SHP77 treated with DMSO at 0.1 percent for 48 hours (cell line): ENCODE results near the gene RSPO1.

Experiments used
- DNase-seq: peaks from one replicate; lab custom pipeline; 2025; lab: John Stamatoyannopoulos, UW

RSPO1 gene

GRCh38 chr1:37656881-37657280, 22.2 kb upstream of the RSPO1 start:
- DNase-seq = no peak

- DNase-seq = no peak
Observed at GRCh38 chr1:37656026-37656425, 21.3 kb upstream of the RSPO1 start.

DNA sequence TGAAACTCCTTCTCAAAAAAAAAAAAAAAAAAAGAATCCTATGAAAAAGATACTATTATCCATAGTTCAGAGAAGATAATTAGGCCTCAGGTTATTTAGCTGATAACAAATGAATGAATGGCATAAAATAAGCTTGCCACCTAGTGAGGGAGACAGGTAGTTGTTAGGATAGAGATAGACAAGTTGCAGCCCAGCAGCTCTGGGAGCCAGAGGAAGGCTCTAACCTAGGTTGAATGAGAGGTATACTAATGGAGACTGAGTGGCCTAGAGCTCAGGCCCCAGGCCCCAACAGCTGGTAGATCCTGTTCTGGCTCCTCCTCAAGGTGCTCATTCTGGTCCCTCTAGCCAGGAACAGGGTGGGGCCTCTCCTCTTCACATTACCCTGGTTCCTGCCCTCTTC, 20.6 kb upstream of the RSPO1 start:
- no peak for DNase-seq

- no peak for DNase-seq
Observed at GRCh38 chr1:37653906-37654305, 19.2 kb upstream of the RSPO1 start.

- no peak for DNase-seq
Observed at GRCh38 chr1:37652976-37653375, 18.3 kb upstream of the RSPO1 start.

DNA sequence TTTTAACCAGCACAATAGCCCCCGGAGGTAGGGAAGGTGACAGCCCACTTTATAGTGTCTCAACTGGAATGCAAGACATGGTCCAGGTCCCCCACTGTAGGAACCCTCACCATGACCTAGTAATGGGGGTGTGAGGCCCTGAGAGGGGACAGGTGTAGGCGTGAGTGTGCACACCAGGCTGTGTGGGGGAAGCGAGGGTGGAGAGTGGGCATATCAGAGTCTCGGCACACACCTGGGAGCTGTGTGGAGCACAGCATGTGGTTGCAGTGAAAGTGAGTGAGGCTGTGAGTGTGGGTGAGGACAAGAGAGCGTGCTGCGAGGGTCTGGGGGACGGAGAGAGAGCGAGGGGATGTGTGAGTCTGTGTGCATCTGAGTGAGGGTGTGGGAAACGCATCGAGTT, 17.1 kb upstream of the RSPO1 start:
- DNase-seq = no peak

DNA sequence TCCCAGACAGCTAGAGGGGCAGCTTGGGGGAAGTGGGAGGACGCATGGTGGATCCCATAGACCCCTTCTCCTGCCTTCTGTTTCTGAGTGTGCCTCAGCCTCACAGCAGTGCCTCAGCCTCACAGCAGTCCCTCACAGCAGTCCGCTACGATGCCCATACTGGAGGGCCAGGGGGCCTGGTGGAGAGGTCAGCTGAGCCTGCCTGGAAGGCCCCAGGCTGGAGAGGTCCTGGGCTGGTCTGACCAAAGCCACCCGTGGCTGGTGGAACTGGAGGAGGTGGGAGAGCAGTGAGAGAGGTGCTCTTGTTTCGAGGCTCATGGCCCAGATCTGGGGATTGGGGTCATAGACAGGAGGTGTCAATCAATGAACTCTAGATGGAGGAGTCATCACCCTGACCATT, 16.0 kb upstream of the RSPO1 start:
- no peak for DNase-seq

DNA sequence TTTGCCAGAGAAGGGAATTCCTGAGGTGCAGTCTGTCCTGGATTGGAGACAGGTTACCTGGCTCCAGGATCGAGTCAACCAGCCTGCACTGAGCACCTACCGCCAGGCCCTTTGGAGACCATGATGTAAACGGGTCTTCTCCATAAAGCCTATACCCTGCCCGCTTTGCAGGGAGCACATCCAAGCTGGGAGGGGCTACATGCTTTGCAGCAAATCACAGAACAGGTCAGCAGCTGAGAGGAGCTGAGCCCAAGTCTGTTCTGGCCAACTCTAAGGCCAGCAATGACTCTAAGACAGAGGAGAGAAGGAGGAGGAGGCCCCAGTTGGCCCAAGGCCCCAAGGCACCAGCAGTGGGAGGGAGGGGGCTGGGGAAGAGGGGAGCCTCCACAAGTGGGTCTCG, 15.5 kb upstream of the RSPO1 start:
- no peak for DNase-seq

DNA sequence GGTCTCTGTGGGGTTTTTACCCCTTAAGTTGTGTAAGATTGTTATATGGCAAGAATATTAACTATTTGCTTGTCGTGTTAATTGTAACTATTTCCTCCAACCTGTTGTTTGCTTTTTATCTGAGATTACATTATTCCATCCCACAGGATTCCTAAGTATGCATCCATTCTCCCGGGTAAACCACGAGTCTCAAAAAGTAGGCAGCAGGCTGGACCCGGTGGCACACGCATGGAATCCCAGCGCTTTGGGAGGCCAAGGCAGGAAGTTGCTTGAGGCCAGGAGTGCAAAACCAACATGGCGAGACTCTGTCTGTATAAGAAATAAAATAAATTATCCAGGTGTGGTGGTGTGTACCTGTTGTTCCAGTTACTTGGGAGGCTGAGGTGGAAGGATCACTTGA, 12.6 kb upstream of the RSPO1 start:
- no peak for DNase-seq

- DNase-seq = no peak
Observed at GRCh38 chr1:37641059-37641458, 6.4 kb upstream of the RSPO1 start.

DNA sequence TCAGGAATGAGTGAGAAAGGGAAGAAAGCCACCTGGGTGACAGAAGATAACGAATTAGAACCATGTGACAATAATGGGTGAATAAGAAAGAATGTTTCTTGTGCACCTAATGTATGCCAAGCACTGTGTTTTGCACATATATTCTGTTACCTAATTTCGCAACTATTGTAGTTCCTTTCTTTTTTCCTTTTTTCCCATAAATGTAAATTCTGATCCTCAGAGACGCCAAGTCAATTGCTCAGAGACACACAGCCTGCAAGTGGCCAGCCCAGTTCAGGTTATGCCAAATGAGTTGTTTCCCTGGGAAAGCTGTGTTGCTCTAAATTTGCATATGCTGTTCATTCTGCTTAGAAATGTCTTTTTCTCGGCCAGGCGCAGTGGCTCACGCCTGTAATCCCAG, 1.7 kb upstream of the RSPO1 start:
- DNase-seq = no peak

DNA sequence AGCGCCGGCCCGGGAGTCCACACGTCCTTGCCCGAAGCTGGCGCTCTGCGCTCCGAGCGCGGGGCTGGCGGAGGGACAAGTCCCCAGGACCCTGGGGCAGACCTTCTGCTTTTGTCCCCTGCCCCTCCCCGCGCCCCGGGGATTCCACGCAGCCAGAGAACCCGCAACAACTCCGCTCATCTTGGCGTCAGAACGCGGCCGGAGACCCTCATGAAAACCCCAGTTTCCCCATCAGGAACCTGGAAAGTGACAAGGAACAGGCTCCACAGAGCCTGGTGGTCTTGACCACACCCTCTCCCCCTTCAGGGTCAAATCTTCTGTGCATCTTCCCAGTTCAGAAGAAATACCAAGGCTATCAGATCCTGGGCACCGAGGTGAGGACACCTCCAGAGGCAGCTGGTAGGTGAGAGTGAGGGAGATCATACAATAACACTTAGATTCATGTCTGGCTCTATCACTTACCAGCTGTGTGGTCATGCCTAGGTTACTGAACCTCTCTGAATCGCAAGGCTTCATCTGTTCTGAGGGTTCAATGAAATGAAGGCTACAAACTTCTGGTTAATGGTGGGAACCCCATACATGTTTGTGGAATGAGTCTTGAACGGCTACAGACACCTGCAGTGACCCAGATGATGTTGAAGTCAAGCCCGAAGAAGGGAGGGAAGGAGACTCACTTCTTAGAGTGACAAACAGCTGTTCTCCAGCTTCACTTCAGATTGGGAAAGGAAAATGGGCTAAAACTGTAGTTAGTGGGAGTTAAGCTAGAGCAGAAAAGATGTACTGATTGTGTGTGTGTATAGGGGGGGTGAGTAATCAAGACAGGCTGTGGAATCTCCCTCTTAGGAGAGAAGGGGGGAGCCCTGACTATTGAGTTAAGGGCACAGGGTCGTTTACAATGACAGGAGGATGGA, 555 bp upstream of the RSPO1 start:
- DNase-seq = no peak

GRCh38 chr1:37633938-37634243, 801 bp downstream of the RSPO1 start:
- DNase-seq = no peak

DNA sequence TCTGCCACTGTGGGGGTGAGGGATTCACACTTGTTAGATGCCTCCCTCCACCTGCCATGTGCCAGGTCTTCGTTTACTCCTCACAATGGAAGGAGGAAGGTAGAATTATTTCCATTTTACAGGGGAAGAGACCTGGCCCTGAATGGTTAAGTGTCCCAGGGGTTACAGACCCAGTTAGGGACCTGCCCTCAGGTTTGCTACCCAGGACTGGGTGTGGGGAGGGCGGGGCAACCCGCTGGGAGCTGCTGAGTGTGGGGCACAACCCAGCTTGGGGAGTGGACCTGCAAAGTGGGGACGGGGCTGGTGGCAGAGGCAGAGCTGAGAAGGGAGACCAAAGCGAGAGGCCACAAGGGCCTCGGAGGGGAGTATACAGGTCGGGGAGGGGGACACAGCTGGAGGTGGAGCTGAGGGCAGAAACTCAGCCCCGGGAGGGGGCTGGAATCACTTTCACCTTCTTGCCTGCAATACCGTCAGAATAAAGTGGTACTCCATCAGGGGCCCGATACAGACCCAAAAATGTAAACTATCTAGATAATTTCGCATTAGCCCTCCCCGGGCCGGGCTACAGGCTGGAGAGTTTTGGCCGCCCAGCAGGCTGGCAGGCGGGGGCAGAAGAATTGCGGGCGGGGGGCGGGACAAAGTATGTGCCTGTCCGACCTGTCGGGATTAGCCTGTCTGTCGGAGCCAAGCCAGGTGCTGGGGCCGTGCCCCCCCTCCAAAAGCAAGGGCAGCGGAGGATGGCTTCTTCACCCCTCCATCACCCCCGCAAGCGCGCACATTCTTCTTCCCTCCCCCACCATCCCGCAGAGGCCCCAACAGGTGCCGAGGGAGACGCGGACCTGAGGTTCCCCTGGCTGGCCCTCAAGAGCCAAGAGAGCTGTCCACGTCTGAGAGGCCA, 1.4 kb downstream of the RSPO1 start:
- no peak for DNase-seq

DNA sequence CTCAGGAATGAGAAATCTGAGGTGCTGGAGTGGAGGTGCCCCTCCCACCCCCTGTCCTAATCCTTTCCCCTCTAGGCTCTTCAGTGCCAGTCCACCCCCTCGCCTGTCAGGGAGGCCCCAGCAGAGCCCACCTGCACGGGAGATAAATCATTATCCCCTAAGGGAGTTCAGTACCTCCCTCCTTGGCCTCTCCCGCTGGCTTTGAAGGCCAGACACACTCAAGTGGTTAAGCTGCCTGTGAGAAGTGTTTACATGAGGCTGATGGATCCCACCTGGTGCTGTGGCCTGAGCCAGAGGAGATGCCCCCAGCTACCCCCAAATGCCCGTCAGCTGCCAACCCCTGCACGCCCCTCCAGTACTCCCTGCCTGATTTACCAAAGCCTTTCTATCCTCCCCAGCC, 3.7 kb downstream of the RSPO1 start:
- DNase-seq = no peak

DNA sequence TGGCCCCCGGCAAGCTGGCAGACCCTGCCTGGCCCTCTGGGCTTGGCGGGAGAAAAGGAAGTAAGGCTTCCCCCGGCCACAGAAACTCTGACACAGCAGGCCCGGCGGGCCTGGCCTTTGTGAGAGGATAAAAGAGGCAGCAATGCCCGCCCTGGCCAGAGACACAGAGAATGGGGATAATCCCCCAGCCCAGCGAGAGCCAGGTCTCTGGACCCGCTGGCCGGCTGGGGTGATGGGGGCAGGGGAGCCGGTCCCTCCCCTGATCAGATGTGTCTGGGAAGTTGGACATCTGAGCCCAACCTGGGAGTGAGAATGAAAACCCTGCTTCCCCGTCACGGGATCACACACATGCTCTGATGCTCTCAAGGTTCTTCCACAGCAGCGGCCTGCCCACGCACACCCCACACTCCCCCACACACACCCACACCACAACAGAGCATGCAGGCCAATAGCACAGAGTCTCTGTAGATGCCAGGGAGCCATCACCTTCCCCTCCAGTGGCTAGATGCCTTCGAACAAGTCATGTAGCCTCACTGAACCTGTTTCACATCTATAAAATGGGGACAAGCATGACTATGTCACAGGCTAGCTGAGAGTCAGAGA, 4.2 kb downstream of the RSPO1 start:
- no peak for DNase-seq

GRCh38 chr1:37629726-37630425, 4.8 kb downstream of the RSPO1 start:
- DNase-seq = no peak

GRCh38 chr1:37629008-37629407, 5.7 kb downstream of the RSPO1 start:
- DNase-seq = no peak

DNA sequence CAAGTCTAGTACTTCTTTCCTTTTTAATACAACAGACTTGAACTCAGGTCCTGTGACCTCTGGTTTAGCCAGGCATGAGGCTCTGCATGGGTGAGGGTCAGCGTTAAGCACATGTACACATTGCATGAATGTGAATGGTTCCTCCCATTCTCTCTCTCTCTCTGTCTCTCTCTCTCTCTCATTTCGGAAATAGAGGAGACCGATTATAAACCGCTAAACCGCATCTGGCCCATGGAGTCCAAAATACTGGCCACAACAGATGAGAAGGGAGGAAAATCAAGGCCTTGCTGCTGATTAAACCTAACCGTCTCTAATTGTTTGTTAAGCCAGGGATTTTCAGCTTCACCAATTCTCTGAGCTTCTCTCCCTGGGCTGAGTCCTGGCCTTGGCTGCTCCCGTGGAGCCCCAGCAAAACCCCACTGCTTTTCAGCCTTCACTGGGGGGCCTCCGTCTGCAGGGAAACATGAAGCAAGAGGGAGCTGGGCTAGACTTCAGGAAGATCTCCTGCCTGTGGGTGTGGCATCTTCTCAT, 6.6 kb downstream of the RSPO1 start:
- DNase-seq = no peak

DNA sequence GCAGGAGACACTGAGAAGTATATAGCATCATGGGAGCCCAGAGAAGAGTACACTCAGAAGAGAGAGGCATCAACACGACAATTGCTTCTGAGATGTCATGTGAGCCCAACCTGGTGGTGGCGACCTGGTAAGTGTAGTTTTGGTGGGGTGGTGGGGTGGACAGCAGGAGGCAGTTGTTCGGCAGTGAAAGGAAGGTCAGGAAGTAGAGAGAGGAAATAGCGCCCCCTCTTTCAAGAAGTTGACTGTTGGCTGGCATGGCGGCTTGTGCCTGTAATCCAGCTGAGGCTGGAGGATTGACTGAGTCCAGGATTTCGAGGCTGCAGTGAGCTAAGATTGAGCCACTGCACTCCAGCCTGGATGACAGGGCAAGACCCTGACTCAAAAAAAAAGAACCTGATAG, 12.6 kb downstream of the RSPO1 start:
- DNase-seq = no peak

GRCh38 chr1:37621326-37621870, 13.3 kb downstream of the RSPO1 start:
- no peak for DNase-seq

DNA sequence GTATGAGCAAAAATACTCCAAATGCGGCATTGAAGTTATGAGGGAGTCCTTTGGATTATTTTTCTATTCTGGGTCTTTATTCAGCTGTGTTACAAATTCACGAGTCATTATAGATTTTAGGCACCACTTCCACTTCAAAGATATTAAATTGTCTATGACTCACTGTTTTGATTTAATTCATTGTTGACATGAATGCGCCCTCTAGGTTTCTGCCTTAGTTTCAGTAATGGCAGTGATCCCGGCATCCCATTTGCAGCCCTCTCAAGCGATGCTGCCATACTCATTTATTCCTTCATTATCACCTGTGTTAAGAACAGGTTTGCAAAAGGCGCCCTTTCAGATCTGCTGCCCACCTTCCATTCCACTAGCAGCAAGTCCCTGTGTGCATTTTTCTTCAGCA, 14.0 kb downstream of the RSPO1 start:
- DNase-seq = no peak
